ENCODE measurements around the gene NOTCH4. TPM values are rescaled to one million over a fixed set of nuclear protein-coding genes. Genes with fewer than 3 reads are reported as not detected.

NOTCH4 gene
- total RNA-seq, 1 donor from 2014 or later: 4.7 TPM

GRCh38 chr6:32224696-32225095 lies 829 bp upstream of the NOTCH4 start:
- H3K27me3 Mint-ChIP-seq: peaks cover 24% of the 10 kb centered on the region

GRCh38 chr6:32222333-32223230 lies 1.3 kb downstream of the NOTCH4 start:
- TF ChIP-seq, protein P1, sequence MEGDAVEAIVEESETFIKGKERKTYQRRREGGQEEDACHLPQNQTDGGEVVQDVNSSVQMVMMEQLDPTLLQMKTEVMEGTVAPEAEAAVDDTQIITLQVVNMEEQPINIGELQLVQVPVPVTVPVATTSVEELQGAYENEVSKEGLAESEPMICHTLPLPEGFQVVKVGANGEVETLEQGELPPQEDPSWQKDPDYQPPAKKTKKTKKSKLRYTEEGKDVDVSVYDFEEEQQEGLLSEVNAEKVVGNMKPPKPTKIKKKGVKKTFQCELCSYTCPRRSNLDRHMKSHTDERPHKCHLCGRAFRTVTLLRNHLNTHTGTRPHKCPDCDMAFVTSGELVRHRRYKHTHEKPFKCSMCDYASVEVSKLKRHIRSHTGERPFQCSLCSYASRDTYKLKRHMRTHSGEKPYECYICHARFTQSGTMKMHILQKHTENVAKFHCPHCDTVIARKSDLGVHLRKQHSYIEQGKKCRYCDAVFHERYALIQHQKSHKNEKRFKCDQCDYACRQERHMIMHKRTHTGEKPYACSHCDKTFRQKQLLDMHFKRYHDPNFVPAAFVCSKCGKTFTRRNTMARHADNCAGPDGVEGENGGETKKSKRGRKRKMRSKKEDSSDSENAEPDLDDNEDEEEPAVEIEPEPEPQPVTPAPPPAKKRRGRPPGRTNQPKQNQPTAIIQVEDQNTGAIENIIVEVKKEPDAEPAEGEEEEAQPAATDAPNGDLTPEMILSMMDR (IDR thresholded peaks at IDR 0.05; ENCODE audit: unreplicated experiment): no peak
- no peak for DNase-seq (ENCODE audit: low spot score, unreplicated experiment)
- H3K9me3 Mint-ChIP-seq (ENCODE audit: low read depth): no peaks in the 10 kb centered on the region
- no peak overlapping the region for H3K27ac Mint-ChIP-seq
- peaks cover 34% of the 10 kb centered on the region for H3K27me3 Mint-ChIP-seq
- H3K4me3 Mint-ChIP-seq (ENCODE audit: low read depth): no peak overlapping the region
- H3K4me1 Mint-ChIP-seq (ENCODE audit: low read depth): no peaks in the 10 kb centered on the region
- no peaks in the 10 kb centered on the region for H3K36me3 Mint-ChIP-seq (ENCODE audit: insufficient read depth)

More at GRCh38 chr6:32224696-32225095, 829 bp upstream of the NOTCH4 start:
- Mint-ChIP-seq H3K4me1 (ENCODE audit: low read depth) (no peaks in the 10 kb centered on the region), H3K4me3 (ENCODE audit: low read depth) (no peak overlapping the region), H3K27ac (no peak overlapping the region), H3K36me3 (ENCODE audit: insufficient read depth) (no peaks in the 10 kb centered on the region), H3K9me3 (ENCODE audit: low read depth) (no peaks in the 10 kb centered on the region)
- no peak for DNase-seq (ENCODE audit: low spot score, unreplicated experiment)
- TF ChIP-seq, protein P1 (IDR thresholded peaks at IDR 0.05; ENCODE audit: unreplicated experiment): no peak

DNA sequence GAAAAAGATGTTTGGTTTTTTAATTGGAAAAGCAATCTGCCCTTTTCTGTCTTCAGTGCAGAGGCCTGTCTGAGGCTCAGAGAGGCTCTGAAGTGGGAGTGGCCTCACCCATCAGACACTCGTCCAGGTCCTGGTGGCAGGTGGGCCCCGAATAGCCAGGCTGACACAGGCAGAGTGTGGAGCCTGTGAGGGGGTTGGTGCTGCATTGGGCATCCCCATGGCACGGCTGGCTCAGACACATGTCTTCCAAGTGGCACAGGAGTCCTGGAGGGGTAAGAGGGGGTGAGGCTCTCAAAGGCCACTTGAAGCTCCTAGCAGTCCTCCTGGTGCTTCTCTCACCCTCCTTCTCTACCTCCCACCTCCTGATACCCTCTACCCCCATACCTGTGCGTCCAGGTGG lies 3.8 kb downstream of the NOTCH4 start:
- H3K4me3 Mint-ChIP-seq (ENCODE audit: low read depth): no peak overlapping the region
- no peak for DNase-seq (ENCODE audit: low spot score, unreplicated experiment)
- peaks cover 39% of the 10 kb centered on the region for H3K27me3 Mint-ChIP-seq
- no peaks in the 10 kb centered on the region for H3K9me3 Mint-ChIP-seq (ENCODE audit: low read depth)
- H3K27ac Mint-ChIP-seq: no peak overlapping the region
- no peaks in the 10 kb centered on the region for H3K4me1 Mint-ChIP-seq (ENCODE audit: low read depth)
- no peaks in the 10 kb centered on the region for H3K36me3 Mint-ChIP-seq (ENCODE audit: insufficient read depth)
- TF ChIP-seq, protein P1 (IDR thresholded peaks at IDR 0.05; ENCODE audit: unreplicated experiment): no peak

DNA sequence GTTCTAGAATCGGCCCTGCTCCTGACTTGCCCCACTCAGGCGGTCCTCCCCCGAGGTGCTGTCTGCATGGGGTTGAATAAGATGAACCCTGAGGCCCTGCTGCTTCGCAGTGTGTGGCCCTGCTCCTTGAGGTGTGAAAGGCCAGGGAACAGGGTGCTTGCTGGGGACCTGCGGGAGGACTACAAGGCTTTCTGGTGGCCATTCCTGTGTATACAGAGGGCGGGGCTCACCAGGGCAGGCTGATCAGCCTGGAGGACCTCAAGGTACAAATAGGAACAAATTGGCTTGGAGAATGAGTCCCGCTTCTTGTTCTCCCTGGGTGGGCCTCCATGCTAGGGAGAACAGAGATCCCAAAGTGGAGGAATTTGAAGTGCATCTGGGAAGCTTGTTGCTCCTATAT lies 5.7 kb downstream of the NOTCH4 start:
- H3K36me3 Mint-ChIP-seq (ENCODE audit: insufficient read depth): no peaks in the 10 kb centered on the region
- no peaks in the 10 kb centered on the region for H3K4me1 Mint-ChIP-seq (ENCODE audit: low read depth)
- H3K4me3 Mint-ChIP-seq (ENCODE audit: low read depth): no peak overlapping the region
- DNase-seq (ENCODE audit: low spot score, unreplicated experiment): no peak
- TF ChIP-seq, protein P1 (IDR thresholded peaks at IDR 0.05; ENCODE audit: unreplicated experiment): no peak
- no peaks in the 10 kb centered on the region for H3K9me3 Mint-ChIP-seq (ENCODE audit: low read depth)
- H3K27me3 Mint-ChIP-seq: peaks cover 36% of the 10 kb centered on the region
- no peak overlapping the region for H3K27ac Mint-ChIP-seq

GRCh38 chr6:32216998-32217397 lies 6.9 kb downstream of the NOTCH4 start:
- no peaks in the 10 kb centered on the region for H3K4me1 Mint-ChIP-seq (ENCODE audit: low read depth)
- H3K9me3 Mint-ChIP-seq (ENCODE audit: low read depth): no peaks in the 10 kb centered on the region
- TF ChIP-seq, protein P1 (IDR thresholded peaks at IDR 0.05; ENCODE audit: unreplicated experiment): no peak
- peaks cover 33% of the 10 kb centered on the region for H3K27me3 Mint-ChIP-seq
- no peak overlapping the region for H3K27ac Mint-ChIP-seq
- no peak overlapping the region for H3K4me3 Mint-ChIP-seq (ENCODE audit: low read depth)
- no peak for DNase-seq (ENCODE audit: low spot score, unreplicated experiment)
- no peaks in the 10 kb centered on the region for H3K36me3 Mint-ChIP-seq (ENCODE audit: insufficient read depth)

All from progenitor cell of endocrine pancreas (in vitro differentiated cells).